HEK293T (cell line): Measurements from ENCODE around the gene ZDHHC22.

Experiments used
- BHLHE40 ChIP-seq: fragments of 450-650 bp; IDR thresholded peaks from 2 replicates; pipeline ENCODE4 v1.6.1; 2016; ENCODE audit warnings: mild to moderate bottlenecking, moderate library complexity, borderline replicate concordance
- CTBP1 ChIP-seq: fragments of 450-650 bp; IDR thresholded peaks from 2 replicates; pipeline ENCODE4 v1.6.1; 2016; ENCODE audit warnings: borderline replicate concordance
- ELF4 ChIP-seq: fragments of 450-650 bp; IDR thresholded peaks from 2 replicates; pipeline ENCODE4 v1.6.1; 2017; ENCODE audit warnings: antibody characterized with exemption
- FOXA1 ChIP-seq: fragments of 450-650 bp; IDR thresholded peaks from 2 replicates; pipeline ENCODE4 v1.6.1; 2016; ENCODE audit warnings: mild to moderate bottlenecking
- FOXK2 ChIP-seq: fragments of 450-650 bp; IDR thresholded peaks from 2 replicates; pipeline ENCODE4 v1.6.1; 2016; ENCODE audit warnings: mild to moderate bottlenecking
- FOXM1 ChIP-seq: fragments of 450-650 bp; IDR thresholded peaks from 2 replicates; pipeline ENCODE4 v1.6.1; 2017; ENCODE audit warnings: mild to moderate bottlenecking, borderline replicate concordance
- HDGF ChIP-seq: fragments of 450-650 bp; IDR thresholded peaks from 2 replicates; pipeline ENCODE4 v1.6.1; 2017; ENCODE audit warnings: antibody characterized with exemption, borderline replicate concordance
- L3MBTL2 ChIP-seq: fragments of 450-650 bp; conservative IDR thresholded peaks from 2 replicates; pipeline ENCODE4 v1.6.1; 2016; ENCODE audit warnings: mild to moderate bottlenecking
- LEF1 ChIP-seq: fragments of 450-650 bp; IDR thresholded peaks from 2 replicates; pipeline ENCODE4 v1.6.1; 2017; ENCODE audit warnings: mild to moderate bottlenecking, borderline replicate concordance
- SP1 ChIP-seq: fragments of 450-650 bp; IDR thresholded peaks from 2 replicates; pipeline ENCODE4 v1.6.1; 2017
- SUZ12 ChIP-seq: fragments of 450-650 bp; IDR thresholded peaks from 2 replicates; pipeline ENCODE4 v1.6.1; 2016; ENCODE audit warnings: mild to moderate bottlenecking
- ZNF384 ChIP-seq: fragments of 450-650 bp; IDR thresholded peaks from 2 replicates; pipeline ENCODE4 v1.6.1; 2016
- TF ChIP-seq, protein P1 (sequence below): fragments of 450-650 bp; IDR thresholded peaks from 2 replicates; pipeline ENCODE4 v1.6.1; 2016

- TF ChIP-seq FOXK2 (no peak), BHLHE40 (no peak), SP1 (no peak), SUZ12 (no peak), ZNF384 (no peak), HDGF (no peak), FOXA1 (no peak), FOXM1 (no peak), LEF1 (no peak), L3MBTL2 (no peak), CTBP1 (no peak), ELF4 (no peak)
- TF ChIP-seq, protein P1, sequence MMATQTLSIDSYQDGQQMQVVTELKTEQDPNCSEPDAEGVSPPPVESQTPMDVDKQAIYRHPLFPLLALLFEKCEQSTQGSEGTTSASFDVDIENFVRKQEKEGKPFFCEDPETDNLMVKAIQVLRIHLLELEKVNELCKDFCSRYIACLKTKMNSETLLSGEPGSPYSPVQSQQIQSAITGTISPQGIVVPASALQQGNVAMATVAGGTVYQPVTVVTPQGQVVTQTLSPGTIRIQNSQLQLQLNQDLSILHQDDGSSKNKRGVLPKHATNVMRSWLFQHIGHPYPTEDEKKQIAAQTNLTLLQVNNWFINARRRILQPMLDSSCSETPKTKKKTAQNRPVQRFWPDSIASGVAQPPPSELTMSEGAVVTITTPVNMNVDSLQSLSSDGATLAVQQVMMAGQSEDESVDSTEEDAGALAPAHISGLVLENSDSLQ = no peak
Measured at GRCh38 chr14:77158882-77159255, 17.3 kb upstream of the ZDHHC22 start.
